ENCODE data around the gene FGD4.

FGD4 gene

DNA sequence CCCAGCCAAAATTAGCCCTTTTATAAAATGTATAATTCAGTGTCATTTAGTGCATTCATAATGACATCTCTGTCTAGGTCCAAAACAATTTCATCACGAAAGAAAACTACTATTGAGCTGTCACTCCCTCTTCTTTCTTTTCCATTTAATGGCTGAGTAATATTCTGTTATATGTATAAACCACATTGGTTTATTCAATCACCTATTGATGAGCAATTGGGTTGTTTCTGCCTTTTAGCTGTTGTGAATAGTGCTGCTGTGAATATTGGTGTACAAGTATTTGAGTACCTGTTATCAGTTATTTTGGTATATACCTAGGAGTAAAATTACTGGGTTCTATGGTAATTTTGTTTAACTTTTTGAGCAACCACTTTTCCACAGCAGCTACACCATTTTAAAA lies 287.0 kb downstream of the FGD4 start:
- no peak for DNase-seq (ENCODE audit: low read depth)
- no peak for TF ChIP-seq CTCF (IDR thresholded peaks at IDR 0.05; ENCODE audit: control insufficient read depth, extremely low read depth, insufficient read depth)
- H3K4me3 ChIP-seq (ENCODE audit: low read depth, low read length): no peak overlapping the region

DNA sequence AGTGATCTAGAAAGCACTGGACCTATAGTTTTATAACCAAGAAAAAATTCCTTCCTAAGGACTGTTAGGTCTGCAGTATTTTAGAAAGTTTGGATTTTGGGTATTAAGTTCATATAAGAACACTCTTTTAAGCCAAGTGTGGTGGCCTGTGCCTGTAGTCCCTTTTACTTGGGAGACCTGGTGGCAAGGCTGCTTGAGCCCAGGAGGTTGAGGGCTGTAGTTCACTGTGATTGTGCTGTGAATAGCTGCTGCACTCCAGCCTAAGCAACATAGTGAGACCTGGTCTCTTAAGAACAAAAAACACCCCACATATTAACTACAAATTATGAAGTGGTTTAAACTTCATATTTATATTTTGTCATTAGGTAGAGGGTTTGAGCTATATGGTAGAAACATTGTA lies 289.4 kb downstream of the FGD4 start:
- no peak for DNase-seq (ENCODE audit: low read depth)
- H3K4me3 ChIP-seq (ENCODE audit: low read depth, low read length): no peak overlapping the region
- no peak for TF ChIP-seq CTCF (IDR thresholded peaks at IDR 0.05; ENCODE audit: control insufficient read depth, extremely low read depth, insufficient read depth)

DNA sequence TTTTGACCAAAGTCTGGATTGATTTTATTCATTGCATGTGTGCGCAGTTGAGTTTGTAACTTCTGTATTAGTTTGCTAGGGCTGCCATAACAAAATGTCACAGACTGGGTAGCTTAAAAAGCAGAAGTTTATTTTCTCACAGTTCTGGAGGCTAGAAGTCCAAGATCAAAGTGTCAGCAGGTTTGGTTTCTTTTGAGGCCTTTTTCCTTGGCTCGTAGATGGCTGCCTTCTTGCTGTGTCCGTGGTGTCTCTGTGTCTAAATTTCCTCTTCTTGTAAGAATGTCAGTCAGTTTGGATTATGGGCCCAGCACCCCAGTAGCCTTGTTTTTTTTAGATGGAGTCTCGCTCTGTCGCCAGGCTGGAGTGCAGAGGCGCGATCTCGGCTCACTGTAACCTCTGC lies 291.6 kb downstream of the FGD4 start:
- DNase-seq (ENCODE audit: low read depth): no peak
- H3K4me3 ChIP-seq (ENCODE audit: low read depth, low read length): no peak overlapping the region
- no peak for TF ChIP-seq CTCF (IDR thresholded peaks at IDR 0.05; ENCODE audit: control insufficient read depth, extremely low read depth, insufficient read depth)

DNA sequence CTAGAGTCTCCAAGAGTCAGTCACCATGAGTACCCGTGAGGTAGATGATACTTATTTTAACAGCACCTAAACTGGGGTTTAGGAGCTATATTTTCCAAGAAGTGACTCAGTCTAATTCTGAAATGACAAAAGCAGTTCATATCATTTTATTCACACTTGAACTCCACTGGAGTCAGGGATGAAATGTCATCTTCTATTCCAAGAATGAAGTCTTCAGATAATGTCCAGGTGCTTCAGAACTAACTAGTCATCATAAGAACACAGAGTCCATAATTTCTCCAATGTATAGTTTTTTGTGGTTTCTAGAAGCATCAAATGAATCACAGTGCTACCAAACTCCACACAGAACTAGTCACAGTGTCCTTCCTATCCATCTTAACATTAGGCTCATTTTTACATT lies 293.0 kb downstream of the FGD4 start:
- no peak for DNase-seq (ENCODE audit: low read depth)
- TF ChIP-seq CTCF (IDR thresholded peaks at IDR 0.05; ENCODE audit: control insufficient read depth, extremely low read depth, insufficient read depth): no peak
- no peak overlapping the region for H3K4me3 ChIP-seq (ENCODE audit: low read depth, low read length)

- DNase-seq (ENCODE audit: low read depth): no peak
- no peak for TF ChIP-seq CTCF (IDR thresholded peaks at IDR 0.05; ENCODE audit: control insufficient read depth, extremely low read depth, insufficient read depth)
These were observed 293.7 kb downstream of the FGD4 start for GRCh38 chr12:32693036-32693435.

More at GRCh38 chr12:32693036-32693435, 293.7 kb downstream of the FGD4 start:
- H3K4me3 ChIP-seq (ENCODE audit: low read depth, low read length): no peak overlapping the region
